NCI-H1436 (cell line): Measurements from ENCODE around the gene NOL12.

Experiments
- DNase-seq: peaks from one replicate; lab custom pipeline; 2025; lab: John Stamatoyannopoulos, UW

NOL12 gene

GRCh38 chr22:37659066-37659896 lies 26.9 kb upstream of the NOL12 start:
- DNase-seq, result no peak

- DNase-seq, result no peak
Measured at GRCh38 chr22:37659897-37660708, 26.0 kb upstream of the NOL12 start.

DNA sequence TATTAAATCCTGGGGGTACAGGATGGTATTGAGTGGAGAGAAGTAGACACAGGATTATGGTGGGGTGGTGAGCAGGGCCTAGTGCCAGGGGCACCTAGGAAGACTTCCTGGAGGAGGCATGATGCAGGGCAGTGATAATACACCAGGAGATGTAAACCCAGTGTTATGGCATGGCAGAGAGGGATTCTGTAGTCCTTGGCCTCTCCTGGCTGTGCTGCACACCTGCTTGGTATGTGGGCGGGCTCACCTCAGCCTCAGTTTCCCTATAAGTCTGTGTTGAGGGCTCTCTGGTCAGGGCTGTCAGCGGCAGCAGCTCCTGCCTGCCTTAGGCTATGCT lies 25.5 kb upstream of the NOL12 start:
- DNase-seq, result no peak

DNA sequence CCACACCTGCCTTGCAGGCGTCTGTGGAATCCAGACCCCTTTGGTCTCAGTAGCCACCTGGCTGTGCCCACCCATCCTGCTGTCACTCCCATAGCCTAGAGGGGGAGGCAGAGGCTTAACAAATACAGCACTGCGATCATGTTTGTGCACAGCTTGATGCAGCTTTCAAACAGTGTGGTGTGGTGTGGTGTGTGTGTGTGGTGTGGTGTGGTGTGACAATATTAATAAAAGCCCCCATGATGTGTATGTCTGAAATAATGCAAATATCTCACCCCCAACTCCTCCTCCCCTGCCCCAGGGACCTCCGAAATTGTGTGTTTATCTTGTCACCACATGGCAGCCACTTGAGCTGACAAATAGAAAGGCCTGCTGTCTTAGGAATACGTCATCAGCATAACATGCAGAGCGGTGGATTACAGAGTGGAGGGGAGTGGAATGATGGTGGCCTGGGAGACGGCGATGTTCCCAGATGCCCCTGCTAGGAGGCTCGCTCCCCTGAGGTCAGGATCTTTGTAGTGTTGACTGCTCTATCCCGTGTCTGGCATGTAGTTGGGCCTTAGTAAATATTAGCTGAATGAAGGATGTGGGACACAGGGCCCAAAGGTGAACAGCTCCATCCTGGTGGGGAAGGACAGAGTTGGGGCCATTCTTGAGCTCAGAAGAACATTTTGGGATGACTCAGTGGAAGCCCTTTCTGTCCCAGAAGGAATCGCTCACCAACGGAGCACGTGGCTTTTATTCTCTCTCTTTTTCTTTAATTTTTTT lies 24.8 kb upstream of the NOL12 start:
- DNase-seq, result peak; percentile 57

- no peak for DNase-seq
Measured at GRCh38 chr22:37662039-37662438, 24.1 kb upstream of the NOL12 start.

GRCh38 chr22:37663521-37664140 lies 22.5 kb upstream of the NOL12 start:
- no peak for DNase-seq

DNA sequence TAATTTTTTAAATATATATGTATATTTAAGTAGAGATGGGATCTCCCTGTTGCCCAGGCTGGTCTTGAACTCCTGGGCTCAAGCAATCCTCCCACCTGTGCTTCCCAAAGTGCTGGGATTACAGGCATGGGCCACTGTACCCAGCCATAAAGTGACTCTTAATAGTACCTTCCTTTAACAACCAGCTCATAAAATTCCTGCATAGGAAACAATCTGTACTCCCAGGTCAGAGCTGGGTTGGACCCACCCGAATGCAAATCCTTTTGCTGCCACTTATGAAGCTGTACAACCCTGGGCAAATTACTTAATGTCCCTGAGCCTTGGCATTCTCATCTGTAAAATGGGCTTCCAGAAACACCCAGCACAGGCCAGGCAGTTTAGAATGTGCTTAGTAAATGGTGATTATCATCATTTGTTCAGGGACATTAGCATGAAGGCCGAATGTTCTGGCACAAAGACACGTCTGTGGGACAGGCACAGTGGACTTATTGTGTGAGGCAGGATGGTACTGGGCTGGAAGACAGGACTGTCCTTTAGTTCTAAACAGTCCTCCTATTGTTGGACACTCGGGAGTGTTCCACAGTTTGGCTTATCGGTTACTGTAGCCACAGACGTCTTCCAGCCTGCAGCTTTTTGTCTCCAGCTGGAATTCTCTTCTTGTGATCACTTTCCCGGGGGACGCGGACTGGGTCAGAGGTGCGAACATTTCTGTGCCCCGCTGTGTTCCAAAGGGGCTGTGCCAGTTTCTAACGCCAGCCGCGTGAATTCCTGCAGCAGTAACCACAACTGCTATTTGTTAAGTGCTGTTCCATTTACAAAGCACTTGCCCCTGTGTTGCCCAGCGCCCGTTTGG lies 21.7 kb upstream of the NOL12 start:
- DNase-seq, result no peak

GRCh38 chr22:37665487-37665886 lies 20.7 kb upstream of the NOL12 start:
- DNase-seq, result no peak

DNA sequence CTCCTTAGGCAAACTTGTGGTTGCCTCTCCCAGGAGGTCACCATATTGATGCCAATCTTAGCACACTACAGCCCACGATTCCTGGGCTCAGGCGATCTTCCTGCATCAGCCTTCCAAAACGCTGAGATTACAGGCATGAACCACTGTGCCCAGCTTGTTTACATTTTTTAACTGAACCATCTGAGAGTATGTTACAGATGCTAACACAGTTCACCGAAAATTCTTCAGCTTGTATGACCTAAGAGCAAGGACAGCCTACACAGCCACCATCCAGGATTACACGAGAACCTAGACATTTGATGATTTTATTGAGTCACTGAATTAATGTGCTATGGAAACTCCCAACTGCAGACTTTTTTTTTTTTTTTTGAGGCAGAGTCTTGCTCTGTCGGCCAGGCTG lies 16.6 kb upstream of the NOL12 start:
- DNase-seq, result no peak

- no peak for DNase-seq
Measured at GRCh38 chr22:37672206-37672919, 13.8 kb upstream of the NOL12 start.

DNA sequence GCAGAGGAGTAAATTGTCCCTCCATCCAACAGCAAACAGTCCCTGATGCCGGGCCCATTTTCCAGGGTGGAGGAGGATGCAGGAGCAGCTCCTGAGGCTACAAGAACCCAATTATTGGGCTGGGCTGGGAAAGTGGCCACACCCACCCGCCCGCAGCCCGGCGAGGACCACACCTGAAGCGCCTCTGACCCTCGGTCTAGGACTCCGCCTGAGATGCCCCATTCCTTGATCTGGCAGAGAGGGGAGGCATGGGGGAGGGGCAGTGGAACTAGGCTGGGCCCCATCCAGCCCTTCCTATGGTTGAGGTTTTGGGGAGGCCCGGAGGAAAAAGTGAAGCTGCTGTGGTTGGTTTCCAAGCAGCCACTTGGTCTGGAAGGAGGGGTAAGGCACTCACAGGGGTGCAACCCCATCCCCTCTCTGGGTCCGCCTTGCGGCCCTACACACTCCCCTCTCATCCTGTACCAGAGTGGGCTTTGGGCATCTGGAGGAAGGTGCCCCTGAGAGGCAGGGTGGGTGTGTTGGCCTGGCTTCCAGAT lies 13.2 kb upstream of the NOL12 start:
- DNase-seq, result no peak

- DNase-seq, result no peak
Measured at GRCh38 chr22:37674248-37674647, 11.9 kb upstream of the NOL12 start.

- DNase-seq, result peak; percentile 20
Measured at GRCh38 chr22:37674951-37675929, 10.9 kb upstream of the NOL12 start, which contains the start of gene LGALS1. LGALS1 (plus strand) TSS chr22:37675636; CDS start chr22:37675703, 67 bp downstream.

- no peak for DNase-seq
Measured at GRCh38 chr22:37675930-37676735, 10.0 kb upstream of the NOL12 start.

DNA sequence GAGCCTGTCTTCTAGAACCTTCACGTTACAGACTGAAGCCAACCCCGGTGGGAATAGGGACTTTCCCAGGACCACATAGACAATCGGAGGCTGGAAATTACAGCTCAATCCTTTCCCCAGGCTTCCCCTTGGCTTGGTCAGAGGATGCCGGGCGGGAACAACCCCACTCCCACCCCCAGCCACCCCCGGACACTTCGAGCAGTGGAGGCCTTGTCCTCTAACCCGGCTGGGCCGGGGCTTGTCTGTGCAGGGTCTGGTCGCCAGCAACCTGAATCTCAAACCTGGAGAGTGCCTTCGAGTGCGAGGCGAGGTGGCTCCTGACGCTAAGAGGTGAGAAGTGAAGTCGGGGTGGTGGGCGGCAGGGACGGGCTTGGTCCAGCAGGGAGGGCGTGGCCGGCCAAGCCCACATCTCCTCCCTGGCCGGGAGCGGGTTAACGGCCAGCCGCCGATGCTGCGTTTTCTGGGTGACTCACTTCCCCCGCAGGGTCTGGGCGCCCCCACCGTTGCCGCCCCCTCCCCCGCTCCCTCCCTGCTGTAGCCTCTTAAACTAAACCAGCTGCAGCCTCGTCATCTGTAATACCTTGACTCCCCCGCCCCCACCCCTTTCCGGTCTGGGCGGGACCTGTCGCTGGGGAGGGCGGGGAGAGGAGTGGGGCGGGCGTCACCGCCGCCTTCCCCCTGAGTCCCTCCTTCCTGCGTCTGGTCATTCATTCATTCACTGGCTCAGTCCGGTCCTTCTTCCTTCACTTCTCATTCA lies 9.2 kb upstream of the NOL12 start:
- peak; percentile 72 for DNase-seq

GRCh38 chr22:37677493-37677974 lies 8.6 kb upstream of the NOL12 start:
- DNase-seq, result no peak

DNA sequence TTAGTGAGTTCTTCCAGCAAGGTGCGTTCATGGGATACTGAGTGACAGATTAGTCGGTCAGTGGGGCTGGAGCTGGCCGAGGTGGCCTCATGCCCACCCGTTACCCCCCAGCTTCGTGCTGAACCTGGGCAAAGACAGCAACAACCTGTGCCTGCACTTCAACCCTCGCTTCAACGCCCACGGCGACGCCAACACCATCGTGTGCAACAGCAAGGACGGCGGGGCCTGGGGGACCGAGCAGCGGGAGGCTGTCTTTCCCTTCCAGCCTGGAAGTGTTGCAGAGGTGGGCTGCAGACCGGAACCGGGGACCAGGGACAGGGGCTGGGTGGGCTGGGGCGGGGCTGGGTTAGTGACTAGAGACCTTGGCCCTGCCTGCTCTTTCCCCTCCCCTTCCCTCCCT lies 7.8 kb upstream of the NOL12 start:
- no peak for DNase-seq
